ENCODE data around the gene DSTYK.

DNA sequence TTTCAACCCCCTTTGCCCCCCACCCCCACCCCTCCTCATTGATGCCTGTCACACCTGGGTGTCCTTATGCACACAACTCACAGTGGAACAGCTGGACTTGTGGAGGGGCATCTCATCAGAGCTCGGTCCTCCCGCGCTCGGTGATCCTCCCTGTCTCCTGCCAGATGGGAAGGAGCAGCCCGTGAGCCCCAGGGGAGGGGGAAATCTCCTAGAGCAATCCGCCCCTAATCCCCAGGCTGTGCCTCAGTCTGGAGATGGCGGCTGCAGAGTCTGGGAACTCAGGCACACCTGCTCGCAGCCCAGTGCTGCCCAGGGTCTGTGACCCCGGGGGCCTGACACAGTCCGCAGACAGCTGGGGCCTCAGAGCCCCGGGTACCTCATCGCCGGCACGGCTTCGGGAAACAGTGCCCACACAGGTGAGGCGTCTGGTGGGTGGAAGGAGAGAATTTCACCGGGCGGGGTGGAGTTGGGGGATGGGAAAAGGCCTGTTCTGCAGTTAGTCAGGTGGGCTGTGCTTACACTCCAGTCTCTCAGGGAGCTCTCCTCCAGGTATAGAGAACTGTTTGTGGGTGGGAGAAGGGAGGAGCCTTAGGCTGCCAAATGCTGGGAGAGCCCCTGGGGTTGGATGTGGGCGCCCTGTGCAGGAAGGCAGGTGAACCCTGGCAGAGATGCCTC, 45.6 kb upstream of the DSTYK start:
- TF ChIP-seq CTCF (IDR thresholded peaks at IDR 0.05) (no peak), POLR2A (IDR thresholded peaks at IDR 0.05) (no peak)

All from thyroid gland (tissue), 4 donors.